Amniotic epithelial cell (primary cell): ENCODE measurements around the gene SLC22A15.
"Not testable (repeated sequence)": the region's sequence is repeated elsewhere in the genome, so short reads cannot be mapped to it uniquely, and the experiment has no call there.

ENCODE experiments used
- DNase-seq: peaks from one replicate; pipeline ENCODE4 v3.0.0-alpha.2; 2010; ENCODE audit warnings: low read depth

Gene SLC22A15

DNA sequence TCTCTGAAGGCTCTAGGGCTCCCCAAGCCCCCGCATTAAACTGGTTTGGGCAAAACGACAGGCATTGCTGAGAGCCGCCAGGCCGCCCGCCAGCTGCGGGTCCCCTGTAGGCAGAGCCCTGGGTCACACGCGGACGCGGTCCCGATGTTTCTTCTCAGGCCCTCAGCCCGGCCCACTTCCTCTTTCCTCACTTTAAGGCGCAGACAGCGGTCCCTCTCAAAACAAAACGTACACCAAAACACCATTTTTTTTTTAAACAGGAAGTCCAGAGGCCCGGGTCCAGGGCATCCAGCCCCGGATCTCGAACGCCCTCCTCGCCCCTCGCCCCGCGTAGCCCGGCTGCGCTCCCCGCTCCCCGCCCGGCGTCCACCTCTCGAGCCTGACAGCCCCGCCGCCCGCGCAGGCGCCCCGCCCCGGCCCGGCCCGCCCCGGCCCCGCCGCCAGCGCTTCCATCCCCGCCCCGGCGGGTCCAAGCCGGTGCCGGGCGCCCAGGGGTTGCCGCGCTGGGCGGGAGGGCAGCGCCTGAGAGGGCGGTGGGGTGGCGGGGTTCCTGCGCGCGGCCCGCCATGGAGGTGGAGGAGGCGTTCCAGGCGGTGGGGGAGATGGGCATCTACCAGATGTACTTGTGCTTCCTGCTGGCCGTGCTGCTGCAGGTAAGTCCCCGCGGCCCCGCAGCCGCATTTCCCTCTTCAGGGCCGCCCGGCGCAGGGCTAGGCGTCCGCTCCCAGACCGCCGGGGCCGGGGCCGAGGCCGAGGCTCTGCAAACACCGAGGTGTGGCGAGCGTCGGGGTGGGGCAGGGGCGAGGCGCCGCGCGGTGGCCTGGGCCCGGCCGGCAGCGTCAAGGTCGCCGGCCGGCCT lies at the start of gene SLC22A15:
Gene SLC22A15 (plus strand): TSS at position 452 of the 859 bp plus-strand sequence. CDS start 115 bp downstream, at position 567.
- DNase-seq, result peak; percentile 34

DNA sequence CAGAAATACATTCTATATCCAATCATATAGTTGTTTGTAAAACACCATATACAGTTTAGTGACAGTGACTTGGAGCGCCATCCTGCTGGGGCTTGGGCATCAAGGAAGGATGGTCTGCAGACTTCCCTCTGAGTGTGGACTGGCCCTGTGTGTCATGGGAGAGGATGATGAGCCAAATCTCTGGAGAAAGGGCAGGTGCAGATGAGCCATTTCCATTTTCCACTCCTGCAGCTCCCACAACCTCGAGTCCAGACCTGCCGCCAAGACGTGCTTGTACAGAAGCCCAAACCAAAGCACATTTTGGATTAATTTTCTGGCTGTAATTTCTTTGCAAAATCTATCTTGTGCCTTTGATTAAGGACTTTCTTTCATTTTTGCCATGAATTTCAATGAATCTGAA lies 48.3 kb upstream of the SLC22A15 start:
- no peak for DNase-seq

DNA sequence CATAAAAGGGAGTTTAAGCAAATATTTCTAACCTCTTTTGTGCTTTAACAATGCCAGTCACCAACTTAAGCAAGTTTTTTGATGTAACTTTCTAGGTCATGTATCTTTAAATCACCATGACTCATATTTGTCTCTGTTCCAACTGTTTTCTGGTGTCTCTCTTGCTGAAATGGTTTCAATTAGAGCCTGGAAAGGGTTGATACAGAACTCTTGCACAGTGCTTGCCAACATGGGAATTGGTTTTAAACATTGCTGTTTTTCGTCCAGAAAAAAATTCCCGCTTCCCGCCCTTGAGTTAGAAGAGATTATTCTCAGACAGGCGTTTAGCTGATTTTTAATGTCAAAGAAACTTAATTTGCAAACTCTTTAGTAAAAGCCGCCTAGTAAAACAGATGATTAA lies 46.4 kb upstream of the SLC22A15 start:
- peak; percentile 58 for DNase-seq

DNA sequence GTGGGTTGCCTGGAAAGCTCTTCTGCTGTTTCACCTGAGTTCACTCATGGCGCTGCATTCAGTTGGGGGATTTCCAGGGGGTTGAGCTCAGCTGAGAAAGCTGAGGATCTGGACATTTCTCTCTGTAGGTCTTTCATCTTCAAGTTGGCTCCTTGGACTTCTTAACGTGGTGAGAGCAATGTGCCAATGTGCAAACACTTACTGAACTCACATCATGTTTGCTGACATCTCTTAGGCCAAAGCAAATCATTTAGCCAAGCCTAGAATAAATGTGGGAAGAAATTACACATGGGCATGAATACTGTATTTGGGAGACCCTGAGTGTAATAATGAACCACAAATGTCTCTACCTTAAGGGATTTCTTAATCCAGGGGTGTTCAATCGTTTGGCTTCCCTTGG lies 42.7 kb upstream of the SLC22A15 start:
- DNase-seq, result no peak

DNA sequence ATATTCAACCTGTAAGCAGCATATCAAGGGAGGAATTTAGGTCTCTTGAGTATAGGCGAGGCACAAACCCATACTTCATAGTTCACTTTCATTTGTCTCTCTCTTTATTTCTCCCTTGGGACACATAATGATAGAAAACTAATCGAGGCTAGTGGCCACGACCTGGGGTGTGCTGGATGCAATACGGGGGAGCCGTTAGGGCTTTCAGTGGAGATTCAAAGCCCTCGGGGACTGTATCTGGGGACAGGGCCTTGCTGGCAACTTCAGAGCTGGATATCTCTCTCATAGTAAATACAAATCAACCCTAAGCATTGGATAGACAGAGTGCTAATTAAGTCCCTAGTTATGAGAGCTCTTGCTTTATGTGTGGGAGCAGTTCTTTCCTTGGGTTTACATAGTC lies 36.9 kb upstream of the SLC22A15 start:
- no peak for DNase-seq

DNA sequence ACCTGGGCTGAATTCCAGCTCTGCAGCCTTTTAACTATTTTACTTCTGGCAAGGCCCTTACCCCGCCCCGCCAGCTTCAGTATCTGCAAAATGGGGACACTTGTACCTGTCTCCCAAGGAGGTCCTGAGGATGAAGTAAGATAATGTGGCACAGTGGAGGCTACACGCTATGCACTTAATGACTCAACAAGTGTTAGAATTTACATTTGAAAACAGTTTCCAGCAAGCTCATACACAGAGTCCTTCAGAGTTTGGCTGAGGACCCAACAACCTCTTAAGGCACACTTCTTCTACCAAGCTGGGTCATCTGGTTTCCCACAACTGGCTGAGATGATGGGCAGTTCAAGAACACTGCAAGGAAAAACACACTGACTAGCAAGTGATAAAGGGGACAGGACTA lies 30.2 kb upstream of the SLC22A15 start:
- DNase-seq, result no peak

DNA sequence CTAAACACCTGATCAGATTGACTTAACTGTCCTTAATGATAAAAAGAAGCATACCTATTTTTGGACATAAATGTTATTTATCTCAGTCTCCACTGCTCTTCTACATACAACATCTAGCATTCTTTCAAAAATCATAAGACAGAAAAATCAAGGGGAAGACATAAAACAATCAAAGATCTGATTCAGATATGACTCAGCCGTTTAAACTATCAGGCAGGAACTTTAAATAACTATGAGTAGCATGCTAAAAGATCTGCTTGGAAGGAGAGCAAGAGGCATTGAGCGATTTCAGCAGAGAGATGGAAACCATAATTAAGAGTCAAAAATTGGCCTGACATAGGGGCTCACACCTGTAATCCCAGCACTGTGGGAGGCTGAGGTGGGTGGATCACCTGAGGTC lies 27.2 kb upstream of the SLC22A15 start:
- DNase-seq, result no peak

DNA sequence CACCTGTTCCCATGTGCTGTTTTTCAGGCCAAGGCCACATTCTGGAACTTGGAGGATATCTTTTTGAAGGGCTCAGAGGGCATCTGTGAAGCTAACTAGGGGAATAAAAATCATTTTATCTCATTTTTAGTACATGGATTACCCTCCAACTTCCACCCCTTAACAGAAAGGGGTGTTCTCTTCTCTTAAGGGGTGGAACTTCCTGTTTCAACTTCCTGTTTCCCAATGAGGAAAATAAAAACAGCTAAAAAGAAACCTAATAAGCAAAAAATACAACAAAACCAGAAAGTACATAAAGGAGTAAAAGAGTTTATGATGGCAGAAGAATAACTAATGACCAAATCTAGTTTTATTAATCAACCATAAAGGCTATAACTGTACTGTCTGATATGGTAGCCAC lies 24.8 kb upstream of the SLC22A15 start:
- no peak for DNase-seq

DNA sequence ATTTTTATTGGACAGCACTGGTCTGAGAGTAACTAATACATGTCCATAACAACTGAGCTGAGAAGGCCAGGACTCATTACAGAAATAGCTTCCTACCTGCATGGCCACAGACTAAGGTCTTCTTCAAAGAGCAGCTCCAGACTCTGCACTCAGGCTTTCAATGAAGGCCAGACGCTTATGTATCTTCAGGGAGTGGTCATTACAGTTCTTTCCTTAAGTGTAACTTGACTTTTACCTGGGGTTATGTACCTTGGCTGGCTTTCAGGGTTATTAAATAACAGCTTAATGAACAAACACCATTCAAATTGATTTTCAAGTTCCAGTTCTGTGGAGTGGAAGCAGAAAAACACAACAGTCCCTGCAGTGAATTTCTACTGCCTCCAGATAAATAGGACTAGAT lies 23.8 kb upstream of the SLC22A15 start:
- no peak for DNase-seq

DNA sequence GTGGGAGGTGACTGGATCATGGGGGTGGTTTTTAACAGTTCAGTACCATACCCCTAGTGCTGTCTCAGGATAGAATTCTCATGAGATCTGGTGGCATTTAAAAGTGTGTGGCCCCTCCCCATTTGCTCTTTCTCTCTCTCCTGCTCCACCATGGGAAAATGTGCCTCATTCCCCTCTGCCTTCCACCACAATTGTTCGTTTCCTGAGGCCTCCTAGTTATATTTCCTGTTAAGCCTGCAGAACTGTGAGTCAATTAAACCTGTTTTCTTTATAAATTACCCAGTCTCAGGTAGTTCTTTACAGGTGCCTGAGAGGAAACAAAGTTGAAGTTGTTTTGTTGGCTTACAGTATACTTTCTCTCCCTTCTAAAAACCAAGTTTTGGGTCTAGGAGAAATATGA lies 23.1 kb upstream of the SLC22A15 start:
- DNase-seq, result no peak

DNA sequence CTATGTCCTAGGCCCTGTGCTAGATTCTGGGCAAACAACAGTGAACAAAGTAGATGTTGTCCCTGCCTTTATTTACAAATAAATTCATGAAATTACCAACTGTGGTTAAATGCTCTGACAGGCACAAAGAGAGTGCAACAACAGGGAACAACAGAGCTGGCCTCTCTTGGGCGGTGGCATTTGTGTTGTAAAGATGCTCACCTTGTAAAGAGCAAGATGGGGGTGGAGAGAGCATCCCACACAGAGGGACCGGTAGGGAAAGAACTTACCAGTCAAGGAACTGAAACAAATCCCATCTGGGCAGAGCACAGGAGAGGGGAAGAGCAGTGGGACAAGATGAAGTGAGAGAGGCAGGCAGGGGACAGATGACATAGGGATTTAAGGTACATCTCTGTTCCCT lies 21.6 kb upstream of the SLC22A15 start:
- no peak for DNase-seq

DNA sequence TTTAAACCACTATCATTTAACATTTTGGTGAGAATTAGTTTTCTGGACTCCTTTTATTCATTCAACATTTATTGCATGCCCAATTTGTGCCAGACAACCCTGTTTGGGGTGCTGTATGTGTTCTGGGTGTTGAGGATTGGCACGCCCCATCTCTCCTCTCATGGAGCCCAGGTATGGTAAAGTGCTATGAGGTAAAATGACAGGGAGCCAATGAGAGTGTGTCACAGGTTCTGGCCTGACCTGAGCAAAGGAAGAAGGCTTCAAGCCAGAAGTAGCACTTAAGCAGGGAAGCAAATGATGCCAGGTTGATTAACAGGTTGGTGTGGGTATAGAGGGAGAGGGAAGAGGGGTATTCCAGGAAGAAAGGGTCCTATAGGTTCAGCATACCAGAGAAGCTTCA lies 21.1 kb upstream of the SLC22A15 start:
- no peak for DNase-seq

DNA sequence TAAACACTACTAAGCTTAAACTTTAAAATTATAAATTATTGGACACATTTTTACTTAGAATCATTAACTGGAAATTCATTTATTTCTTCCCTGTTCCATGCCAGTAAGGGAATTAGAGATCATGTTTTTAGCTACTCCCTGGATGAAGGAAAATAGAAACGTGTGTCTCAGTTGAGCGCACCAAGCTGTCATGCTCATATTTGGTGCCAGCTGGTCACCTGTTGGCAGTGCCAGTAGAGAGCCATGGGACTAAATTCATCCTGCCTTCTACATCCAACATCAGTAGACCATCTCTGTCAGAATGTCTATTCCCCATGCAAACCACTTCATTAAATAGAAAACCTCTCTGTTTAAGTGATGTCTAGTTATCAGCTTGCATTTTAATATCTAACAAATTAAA lies 17.4 kb upstream of the SLC22A15 start:
- no peak for DNase-seq

DNA sequence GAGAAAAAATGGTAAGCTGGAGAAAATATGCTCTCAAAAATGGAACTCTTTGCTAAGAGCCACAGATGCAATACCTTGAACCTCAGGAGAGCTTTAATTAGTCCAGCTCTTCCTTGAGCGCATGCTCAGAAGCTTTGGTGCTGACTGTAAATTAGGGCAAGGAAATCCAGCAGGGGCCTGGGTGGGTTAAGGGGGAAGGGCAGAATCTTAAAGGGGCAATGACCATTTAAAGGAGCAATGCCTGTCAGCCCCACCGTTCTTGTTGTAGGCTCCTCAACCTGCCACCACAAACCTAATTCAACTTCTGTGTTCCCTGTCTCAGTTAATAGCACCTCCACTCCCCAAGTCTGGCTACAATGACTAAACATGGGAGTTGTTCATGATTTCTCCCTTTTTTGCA lies 6.8 kb upstream of the SLC22A15 start:
- DNase-seq, result peak; percentile 35

DNA sequence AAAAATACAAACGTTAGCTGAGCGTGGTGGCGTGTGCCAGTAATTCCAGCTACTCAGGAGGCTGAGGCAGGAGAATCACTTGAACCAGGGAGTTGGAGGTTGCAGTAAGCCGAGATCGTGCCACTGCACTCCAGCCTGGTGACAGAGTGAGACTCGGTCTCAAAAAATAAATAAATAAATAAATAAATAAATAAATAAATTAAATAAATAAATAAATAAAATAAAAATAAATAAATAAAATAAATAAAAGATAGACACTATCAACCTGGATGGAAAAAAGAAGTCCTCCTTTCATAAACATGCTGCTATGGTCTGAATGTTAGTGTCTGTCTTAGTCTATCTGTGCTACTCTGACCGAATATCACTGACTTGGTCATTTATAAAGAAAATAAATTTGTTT lies 4.5 kb upstream of the SLC22A15 start:
- DNase-seq, result not testable (repeated sequence)

DNA sequence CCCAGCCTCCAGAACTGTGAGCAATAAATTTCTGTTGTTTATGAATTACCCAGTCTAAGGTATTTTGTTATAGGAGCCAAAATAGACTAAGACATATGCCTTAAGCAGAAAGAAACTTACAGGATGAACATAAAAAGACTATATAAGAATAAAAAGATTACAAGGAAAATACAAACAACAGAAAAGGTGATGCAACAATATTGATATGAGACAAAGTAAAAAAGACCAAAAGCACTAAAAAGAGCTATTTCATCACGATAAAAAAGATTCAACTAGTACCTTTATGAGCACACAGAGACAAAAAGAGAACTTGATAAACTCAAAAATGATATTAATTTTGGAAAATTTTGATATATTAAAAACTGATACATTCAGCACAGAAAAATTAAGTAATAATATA lies 3.2 kb upstream of the SLC22A15 start:
- DNase-seq, result no peak

DNA sequence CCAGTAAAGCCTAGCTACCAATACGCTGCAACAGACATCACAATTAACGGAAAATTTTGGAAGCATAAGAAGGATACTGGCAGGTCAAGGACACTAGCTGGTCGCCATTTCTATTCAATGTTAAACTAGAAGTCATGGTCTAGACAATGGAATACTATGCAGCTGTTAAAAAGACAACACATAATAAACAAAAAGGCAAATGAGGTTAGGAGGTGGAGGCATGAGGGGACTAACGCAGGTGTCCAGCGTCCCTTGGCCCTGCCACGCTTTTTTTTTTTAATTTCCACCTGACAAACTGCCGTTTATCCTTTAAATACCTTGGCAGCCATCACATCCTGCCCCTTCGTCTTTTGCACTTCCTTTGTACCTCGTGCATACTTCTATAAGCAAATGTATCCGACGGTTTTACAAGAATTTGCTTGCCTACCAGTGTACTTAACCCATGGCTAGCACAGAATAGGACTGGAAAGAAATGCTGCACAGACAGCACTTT lies 698 bp upstream of the SLC22A15 start:
- peak; percentile 17 for DNase-seq

DNA sequence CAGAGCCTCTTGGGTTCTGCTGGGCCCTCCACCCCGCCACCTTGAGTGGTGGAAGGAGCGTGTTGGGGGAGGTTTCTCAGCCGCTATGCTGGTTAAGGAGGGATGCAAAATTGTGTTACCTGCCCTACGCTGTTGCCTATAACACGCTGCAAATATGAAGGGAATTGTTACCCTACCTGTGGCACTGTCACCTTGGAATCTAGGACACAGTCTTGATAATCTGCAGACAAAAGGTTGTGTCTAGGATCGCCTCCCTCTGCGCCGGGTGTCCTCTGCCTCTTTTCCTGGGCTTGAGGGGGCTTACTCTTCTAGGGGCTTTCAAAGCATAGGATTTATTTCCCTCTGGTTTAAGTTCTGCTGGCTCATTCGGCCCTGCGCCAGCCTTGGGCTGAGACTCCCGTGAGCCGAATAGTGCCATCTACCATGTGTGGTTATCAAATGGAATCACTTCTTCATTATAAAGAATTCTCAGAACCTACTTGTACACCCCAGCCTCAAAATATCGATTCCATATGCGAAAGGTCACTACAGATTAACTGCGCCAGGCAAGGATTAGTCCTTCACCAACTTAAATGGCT lies 697 bp downstream of the SLC22A15 start:
- no peak for DNase-seq

DNA sequence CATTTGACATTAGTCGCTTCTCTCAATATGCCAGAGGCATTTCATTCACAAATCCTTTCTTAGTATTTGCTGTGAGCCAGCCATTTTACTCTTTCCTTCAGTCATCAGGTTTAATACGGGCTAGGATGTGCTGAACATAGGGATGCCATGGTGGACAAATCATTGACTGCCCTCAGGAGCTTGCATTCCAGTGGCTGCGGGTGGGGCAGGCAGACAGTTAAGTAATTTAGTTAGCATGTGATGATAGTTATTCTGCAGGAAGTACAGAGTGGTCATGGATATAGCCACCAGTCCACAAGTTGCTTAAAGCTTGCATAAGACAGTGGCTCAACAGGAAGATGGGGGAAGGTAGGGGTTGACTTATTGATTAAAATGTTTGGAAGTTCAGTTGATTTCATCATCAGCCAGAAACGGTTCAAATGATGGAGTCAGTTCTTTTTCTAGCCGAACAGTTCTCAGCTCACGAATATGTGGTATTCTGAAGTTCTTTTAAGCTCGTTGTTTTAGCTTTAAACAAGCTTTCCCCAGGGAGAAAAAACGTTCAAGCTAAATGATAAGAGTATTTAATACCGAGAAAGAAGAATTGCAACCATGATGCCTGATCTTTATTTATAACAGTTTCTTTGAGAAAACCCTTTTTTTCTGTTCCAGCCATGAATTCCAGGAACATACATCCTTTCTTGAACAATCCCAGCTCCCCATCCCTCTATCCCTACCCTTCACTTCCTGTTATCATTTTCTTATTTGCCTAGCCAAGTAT lies 1.4 kb downstream of the SLC22A15 start:
- peak; percentile 84 for DNase-seq

DNA sequence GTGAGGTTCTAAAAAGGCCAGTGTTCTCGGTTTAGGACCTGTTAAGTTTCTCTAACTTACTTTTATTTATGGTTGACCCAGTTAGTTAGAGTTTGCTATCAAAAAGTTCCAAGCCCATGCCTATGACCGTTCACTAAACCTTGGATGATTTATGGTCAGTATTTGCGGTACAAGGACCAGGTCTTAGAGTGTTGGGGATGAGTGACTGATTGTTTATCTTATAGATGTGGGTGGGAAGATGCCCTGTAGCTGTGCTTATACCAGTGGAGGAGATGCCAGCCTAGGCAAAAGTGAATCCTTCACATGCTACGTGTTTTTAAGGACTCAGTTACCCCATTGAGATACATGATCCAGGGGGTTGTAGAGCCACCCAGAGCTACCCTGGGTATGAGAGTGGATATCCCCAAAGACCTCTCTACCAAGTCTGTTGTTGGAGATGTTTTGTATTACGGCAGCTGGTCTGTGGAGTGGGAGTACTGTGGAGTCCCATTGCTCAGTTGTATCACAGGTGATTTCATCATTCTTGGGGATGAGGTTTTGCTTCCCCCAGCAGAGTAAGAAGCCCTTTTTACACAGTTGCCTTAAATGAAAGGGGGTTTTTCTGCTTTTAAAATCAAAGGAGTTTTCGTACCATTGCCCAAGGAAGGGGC lies 2.1 kb downstream of the SLC22A15 start:
- DNase-seq, result no peak

DNA sequence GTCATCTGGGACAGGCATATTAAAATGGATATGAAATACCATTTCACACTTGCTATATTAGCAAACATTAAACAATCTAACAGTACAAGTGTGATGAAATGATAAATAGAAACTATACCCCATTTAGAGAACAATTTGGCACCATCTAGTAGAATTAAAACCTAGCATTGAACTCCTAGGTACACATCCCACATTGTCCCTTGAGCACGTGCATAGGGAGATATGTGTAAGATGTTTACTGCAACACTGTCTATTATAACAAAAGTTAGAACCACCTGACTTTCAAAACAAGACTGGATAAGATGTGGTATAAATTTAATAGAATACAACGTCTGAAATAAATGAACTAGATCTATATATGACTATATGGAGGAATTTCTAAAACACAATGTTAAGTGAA lies 3.8 kb downstream of the SLC22A15 start:
- no peak for DNase-seq
